Measurements from ENCODE around the gene LIG4. TPM values are rescaled to one million over a fixed set of nuclear protein-coding genes. Genes with fewer than 3 reads are reported as not detected.

LIG4 gene
- total RNA-seq: 1 to 10 TPM; 5.0 to 9.6 (median 8.6) TPM
- total RNA-seq (2013): 12.5 TPM
- total RNA-seq: 7.0 to 48.8 (median 26.0) reads per million in 29 experiments

- DNase-seq (peak; percentile 73 to 97 (median 94)), ATAC-seq (replicated peaks in 1 of 4) (peak; percentile 68 to 75 (median 70))
- H3K27me3 Mint-ChIP-seq: no peaks in the 10 kb centered on the region
- peaks cover 0 to 8% (median 0%) of the 10 kb centered on the region in 3 donors for H3K9me3 Mint-ChIP-seq
- CTCF ChIA-PET: interaction anchor here (0.6 to 1.3 kb wide), 3 partner anchors 9 to 11 kb away, joined by 3 read pairs; no protein-coding TSS in a partner anchor
- peak within 1 kb of the TSS; percentile 93 to 99 (median 96) for H3K4me3 Mint-ChIP-seq
- H3K4me1 Mint-ChIP-seq: peaks cover 50 to 63% (median 54%) of the 10 kb centered on the region in 3 donors
- peaks cover 17% of the 10 kb centered on the region for H3K36me3 Mint-ChIP-seq
- POLR2A ChIA-PET: interaction anchor here in 1 of 2 donors (0.6 kb wide), 1 partner anchor 65 kb away, joined by 3 read pairs; no protein-coding TSS in a partner anchor
- Histone ChIP-seq H3K27me3 (replicated peaks in 1 of 2; ENCODE audit: control insufficient read depth in 2 of 2, extremely low read depth in 1 of 2, insufficient read depth in 2 of 2, low read length in 1 of 2) (no peaks in the 10 kb centered on the region), H3K4me1 (ENCODE audit: control insufficient read depth in 1 of 2, extremely low read depth in 1 of 2, insufficient read depth in 2 of 2, low read length in 2 of 2) (peaks cover 32 to 39% of the 10 kb centered on the region in 2 experiments), H3K4me3 (ENCODE audit: control insufficient read depth in 1 of 2, extremely low read depth in 1 of 2, low read length in 1 of 2) (peak within 1 kb of the TSS; percentile 51 to 54), H3K36me3 (ENCODE audit: control insufficient read depth in 2 of 2, extremely low read depth in 1 of 2, insufficient read depth in 1 of 2, low read length in 1 of 2) (peaks cover 0 to 6% of the 10 kb centered on the region in 2 donors), H3K27ac (ENCODE audit: low read length) (peak within 1 kb of the TSS; percentile 54), H3K9me3 (no peaks in the 10 kb centered on the region)
- peak within 1 kb of the TSS; percentile 63 to 95 for H3K27ac Mint-ChIP-seq
- WGBS (ENCODE audit: insufficient coverage): 0% methylated on average over 24 of the region's 26 CpGs
Measured at GRCh38 chr13:108215436-108215835, at the start of gene LIG4. TSS of gene LIG4 (minus strand) at chr13:108215536. CDS start at chr13:108211268, 4,268 bp downstream.

GRCh38 chr13:108263621-108264355, 48.5 kb upstream of the LIG4 start:
- DNase-seq (no peak), ATAC-seq (replicated peaks in 1 of 4) (no peak)
- Histone ChIP-seq H3K4me1 (ENCODE audit: control insufficient read depth in 1 of 2, extremely low read depth in 1 of 2, insufficient read depth in 2 of 2, low read length in 2 of 2) (peaks cover 3 to 6% of the 10 kb centered on the region in 2 experiments), H3K9me3 (no peaks in the 10 kb centered on the region), H3K36me3 (ENCODE audit: control insufficient read depth in 2 of 2, extremely low read depth in 1 of 2, insufficient read depth in 1 of 2, low read length in 1 of 2) (no peaks in the 10 kb centered on the region), H3K27ac (ENCODE audit: low read length) (no peak overlapping the region), H3K27me3 (replicated peaks in 1 of 2; ENCODE audit: control insufficient read depth in 2 of 2, extremely low read depth in 1 of 2, insufficient read depth in 2 of 2, low read length in 1 of 2) (no peaks in the 10 kb centered on the region), H3K4me3 (ENCODE audit: control insufficient read depth in 1 of 2, extremely low read depth in 1 of 2, low read length in 1 of 2) (no peak overlapping the region)
- Mint-ChIP-seq H3K9me3 (no peaks in the 10 kb centered on the region), H3K4me3 (no peak overlapping the region), H3K4me1 (peaks cover 16 to 31% (median 28%) of the 10 kb centered on the region in 3 donors), H3K36me3 (no peaks in the 10 kb centered on the region), H3K27ac (no peak overlapping the region), H3K27me3 (no peaks in the 10 kb centered on the region)
- ChIA-PET POLR2A (no interaction called here), CTCF (interaction anchor here (0.7 kb wide), 2 partner anchors 33 to 73 kb away, joined by 4 to 5 read pairs; no protein-coding TSS in a partner anchor)
- WGBS (ENCODE audit: insufficient coverage): 100% methylated on average over 1 of the region's 9 CpGs

- no peaks in the 10 kb centered on the region for H3K4me1 ChIP-seq (ENCODE audit: control insufficient read depth in 1 of 2, extremely low read depth in 1 of 2, insufficient read depth in 2 of 2, low read length in 2 of 2)
- Mint-ChIP-seq H3K36me3 (peaks cover 7% of the 10 kb centered on the region), H3K4me3 (no peak overlapping the region), H3K4me1 (no peaks in the 10 kb centered on the region), H3K9me3 (peaks cover 0 to under 1% (median 0%) of the 10 kb centered on the region in 3 donors), H3K27me3 (no peaks in the 10 kb centered on the region), H3K27ac (no peak overlapping the region)
- DNase-seq (no peak), ATAC-seq (replicated peaks in 1 of 4) (no peak)
- no peak overlapping the region for H3K4me3 ChIP-seq (ENCODE audit: control insufficient read depth in 1 of 2, extremely low read depth in 1 of 2, low read length in 1 of 2)
- ChIA-PET POLR2A (no interaction called here), CTCF (no interaction called here)
- no peaks in the 10 kb centered on the region for H3K9me3 ChIP-seq
- WGBS (ENCODE audit: insufficient coverage): no CpG with 5 or more reads among the region's 2 CpGs
- no peaks in the 10 kb centered on the region for H3K27me3 ChIP-seq (replicated peaks in 1 of 2; ENCODE audit: control insufficient read depth in 2 of 2, extremely low read depth in 1 of 2, insufficient read depth in 2 of 2, low read length in 1 of 2)
- no peak overlapping the region for H3K27ac ChIP-seq (ENCODE audit: low read length)
- no peaks in the 10 kb centered on the region for H3K36me3 ChIP-seq (ENCODE audit: control insufficient read depth in 2 of 2, extremely low read depth in 1 of 2, insufficient read depth in 1 of 2, low read length in 1 of 2)
Measured at GRCh38 chr13:108257248-108257647, 41.9 kb upstream of the LIG4 start.

GRCh38 chr13:108249150-108249549, 33.8 kb upstream of the LIG4 start:
- H3K4me3 Mint-ChIP-seq: no peak overlapping the region
- Histone ChIP-seq H3K27me3 (replicated peaks in 1 of 2; ENCODE audit: control insufficient read depth in 2 of 2, extremely low read depth in 1 of 2, insufficient read depth in 2 of 2, low read length in 1 of 2) (no peaks in the 10 kb centered on the region), H3K4me3 (ENCODE audit: control insufficient read depth in 1 of 2, extremely low read depth in 1 of 2, low read length in 1 of 2) (no peak overlapping the region), H3K36me3 (ENCODE audit: control insufficient read depth in 2 of 2, extremely low read depth in 1 of 2, insufficient read depth in 1 of 2, low read length in 1 of 2) (no peaks in the 10 kb centered on the region), H3K4me1 (ENCODE audit: control insufficient read depth in 1 of 2, extremely low read depth in 1 of 2, insufficient read depth in 2 of 2, low read length in 2 of 2) (no peaks in the 10 kb centered on the region), H3K9me3 (no peaks in the 10 kb centered on the region), H3K27ac (ENCODE audit: low read length) (no peak overlapping the region)
- ATAC-seq (replicated peaks in 1 of 4) (no peak), DNase-seq (no peak)
- H3K27ac Mint-ChIP-seq: no peak overlapping the region
- WGBS (ENCODE audit: insufficient coverage): no CpG with 5 or more reads among the region's 4 CpGs
- POLR2A ChIA-PET: no interaction called here
- no peaks in the 10 kb centered on the region for H3K27me3 Mint-ChIP-seq
- H3K36me3 Mint-ChIP-seq: peaks cover 19% of the 10 kb centered on the region
- CTCF ChIA-PET: no interaction called here
- H3K9me3 Mint-ChIP-seq: peaks cover 11 to 47% (median 27%) of the 10 kb centered on the region in 3 donors
- H3K4me1 Mint-ChIP-seq: no peaks in the 10 kb centered on the region

- H3K9me3 Mint-ChIP-seq: no peaks in the 10 kb centered on the region
- peaks cover 0 to 8% of the 10 kb centered on the region in 2 donors for H3K36me3 ChIP-seq (ENCODE audit: control insufficient read depth in 2 of 2, extremely low read depth in 1 of 2, insufficient read depth in 1 of 2, low read length in 1 of 2)
- ATAC-seq (replicated peaks in 1 of 4): no peak
- H3K4me3 ChIP-seq (ENCODE audit: control insufficient read depth in 1 of 2, extremely low read depth in 1 of 2, low read length in 1 of 2): no peak overlapping the region
- CTCF ChIA-PET: interaction anchor here (0.6 to 0.7 kb wide), 2 partner anchors 33 to 48 kb away, joined by 3 to 5 read pairs; no protein-coding TSS in a partner anchor
- H3K36me3 Mint-ChIP-seq: peaks cover 21% of the 10 kb centered on the region
- H3K4me1 ChIP-seq (ENCODE audit: control insufficient read depth in 1 of 2, extremely low read depth in 1 of 2, insufficient read depth in 2 of 2, low read length in 2 of 2): peaks cover 5 to 12% of the 10 kb centered on the region in 2 experiments
- POLR2A ChIA-PET: no interaction called here
- DNase-seq: no peak
- no peaks in the 10 kb centered on the region for H3K27me3 ChIP-seq (replicated peaks in 1 of 2; ENCODE audit: control insufficient read depth in 2 of 2, extremely low read depth in 1 of 2, insufficient read depth in 2 of 2, low read length in 1 of 2)
- H3K4me1 Mint-ChIP-seq: peaks cover 43 to 53% (median 47%) of the 10 kb centered on the region in 3 donors
- no peaks in the 10 kb centered on the region for H3K27me3 Mint-ChIP-seq
- H3K9me3 ChIP-seq: no peaks in the 10 kb centered on the region
- H3K27ac Mint-ChIP-seq: peak overlapping the region in 1 of 2 donors; percentile 48
- no peak overlapping the region for H3K27ac ChIP-seq (ENCODE audit: low read length)
- no peak overlapping the region for H3K4me3 Mint-ChIP-seq
Measured at GRCh38 chr13:108230377-108230776, 15.0 kb upstream of the LIG4 start.

- no peak for ATAC-seq (replicated peaks in 1 of 4)
- no peaks in the 10 kb centered on the region for H3K9me3 ChIP-seq
- CTCF ChIA-PET: interaction anchor here in 1 of 2 donors (0.7 to 1.0 kb wide), 2 partner anchors 11 to 19 kb away, joined by 3 read pairs; no protein-coding TSS in a partner anchor
- Mint-ChIP-seq H3K27ac (peak overlapping the region; percentile 22 to 72), H3K4me3 (no peak overlapping the region), H3K36me3 (peaks cover 15% of the 10 kb centered on the region), H3K4me1 (peaks cover 65 to 72% (median 65%) of the 10 kb centered on the region in 3 donors), H3K27me3 (no peaks in the 10 kb centered on the region), H3K9me3 (no peaks in the 10 kb centered on the region)
- peak in 7 of 35 experiments; percentile 7 to 73 (median 31) for DNase-seq
- H3K27me3 ChIP-seq (replicated peaks in 1 of 2; ENCODE audit: control insufficient read depth in 2 of 2, extremely low read depth in 1 of 2, insufficient read depth in 2 of 2, low read length in 1 of 2): no peaks in the 10 kb centered on the region
- H3K27ac ChIP-seq (ENCODE audit: low read length): no peak overlapping the region
- H3K36me3 ChIP-seq (ENCODE audit: control insufficient read depth in 2 of 2, extremely low read depth in 1 of 2, insufficient read depth in 1 of 2, low read length in 1 of 2): peaks cover 0 to 8% of the 10 kb centered on the region in 2 donors
- H3K4me1 ChIP-seq (ENCODE audit: control insufficient read depth in 1 of 2, extremely low read depth in 1 of 2, insufficient read depth in 2 of 2, low read length in 2 of 2): peaks cover 5 to 32% of the 10 kb centered on the region in 2 experiments
- WGBS (ENCODE audit: insufficient coverage): no CpG with 5 or more reads among the region's 1 CpG
- POLR2A ChIA-PET: no interaction called here
- H3K4me3 ChIP-seq (ENCODE audit: control insufficient read depth in 1 of 2, extremely low read depth in 1 of 2, low read length in 1 of 2): no peak overlapping the region
Measured at GRCh38 chr13:108227651-108228272, 12.4 kb upstream of the LIG4 start.

Data from T-cell (primary cell).